Fibroblast of villous mesenchyme (primary cell): Measurements from ENCODE around the gene PCOLCE2. TPM values are rescaled to one million over a fixed set of nuclear protein-coding genes. Genes with fewer than 3 reads are reported as not detected.

Source experiments
- DNase-seq: peaks from one replicate; pipeline ENCODE4 v3.0.0-alpha.2; 2010; ENCODE audit warnings: low read depth
- H3K4me3 ChIP-seq: 2 replicates; pipeline ENCODE4 v1.5.1; 2011; ENCODE audit warnings: low read depth, mild to moderate bottlenecking, low read length
- CTCF ChIP-seq: IDR thresholded peaks from 2 replicates; pipeline ENCODE4 v1.5.1; 2012; ENCODE audit warnings: low read depth, mild to moderate bottlenecking, low read length; ENCODE audit not compliant: insufficient read depth
- total RNA-seq: library from RNA; depleted of rRNA; stranded (reverse); fragments of >200 nt; gene quantifications from 2 replicates; pipeline ENCODE4 v1.2.3, GENCODE V29; 2012

Gene PCOLCE2
- total RNA-seq, 1 donor, result under 0.01 TPM

- H3K4me3 ChIP-seq, result no peak overlapping the region
- no peak for TF ChIP-seq CTCF
- peak; percentile 15 for DNase-seq
These were observed 16.0 kb upstream of the PCOLCE2 start for GRCh38 chr3:142904639-142905436.

- DNase-seq, result no peak
- no peak for TF ChIP-seq CTCF
- no peak overlapping the region for H3K4me3 ChIP-seq
These were observed 13.5 kb upstream of the PCOLCE2 start for GRCh38 chr3:142902356-142902755.

- no peak for DNase-seq
These were observed 9.7 kb upstream of the PCOLCE2 start for GRCh38 chr3:142898346-142899213.

GRCh38 chr3:142897807-142898206 is 8.9 kb upstream of the PCOLCE2 start:
- TF ChIP-seq CTCF, result no peak
- H3K4me3 ChIP-seq, result no peak overlapping the region
- no peak for DNase-seq

More at GRCh38 chr3:142898346-142899213, 9.7 kb upstream of the PCOLCE2 start:
- H3K4me3 ChIP-seq, result no peak overlapping the region
- TF ChIP-seq CTCF, result no peak

- DNase-seq, result no peak
- H3K4me3 ChIP-seq, result no peak overlapping the region
- no peak for TF ChIP-seq CTCF
These were observed 8.1 kb upstream of the PCOLCE2 start for GRCh38 chr3:142896996-142897395.

GRCh38 chr3:142896201-142896755 is 7.4 kb upstream of the PCOLCE2 start:
- no peak overlapping the region for H3K4me3 ChIP-seq
- peak; percentile 17 for DNase-seq
- no peak for TF ChIP-seq CTCF
